Karpas-422 (cell line): Measurements from ENCODE around the gene GABBR2. TPM values are rescaled to one million over a fixed set of nuclear protein-coding genes. Genes with fewer than 3 reads are reported as not detected.
"Not testable (repeated sequence)": the region's sequence is repeated elsewhere in the genome, so short reads cannot be mapped to it uniquely, and the experiment has no call there.

Experiments
- DNase-seq: peaks from one replicate; pipeline ENCODE4 v3.0.0-alpha.2; 2015
- H2AFZ ChIP-seq: fragments of 200-600 bp; sonication (generic); 2 replicates; pipeline ENCODE4 v1.6.1; 2014; ENCODE audit warnings: antibody characterized with exemption, low read length, mixed read lengths
- H3K27ac ChIP-seq: fragments of 200-600 bp; sonication (generic); 2 replicates; pipeline ENCODE4 v1.5.1; 2014; ENCODE audit warnings: mild to moderate bottlenecking, low read length, moderate library complexity
- H3K27me3 ChIP-seq: fragments of 200-600 bp; sonication (generic); 2 replicates; pipeline ENCODE4 v1.6.1; 2014; ENCODE audit warnings: low read length, mixed read lengths
- H3K36me3 ChIP-seq: fragments of 200-600 bp; sonication (generic); 2 replicates; pipeline ENCODE4 v1.6.1; 2014; ENCODE audit warnings: low read length, mixed read lengths; ENCODE audit not compliant: insufficient read depth
- H3K4me1 ChIP-seq: fragments of 200-600 bp; sonication (generic); 2 replicates; pipeline ENCODE4 v1.6.1; 2014; ENCODE audit warnings: mild to moderate bottlenecking, low read length, mixed read lengths
- H3K4me2 ChIP-seq: fragments of 200-600 bp; sonication (generic); 2 replicates; pipeline ENCODE4 v1.6.1; 2014; ENCODE audit warnings: low read length, low read depth, mild to moderate bottlenecking; ENCODE audit not compliant: poor library complexity, severe bottlenecking
- H3K4me3 ChIP-seq: fragments of 200-600 bp; sonication (generic); 2 replicates; pipeline ENCODE4 v1.5.1; 2014; ENCODE audit warnings: mild to moderate bottlenecking, antibody characterized with exemption, low read length, mixed read lengths
- H3K79me2 ChIP-seq: fragments of 200-600 bp; sonication (generic); 2 replicates; pipeline ENCODE4 v1.6.1; 2014; ENCODE audit warnings: mild to moderate bottlenecking, low read length, mixed read lengths
- H3K9ac ChIP-seq: fragments of 200-600 bp; sonication (generic); 2 replicates; pipeline ENCODE4 v1.6.0; 2014; ENCODE audit warnings: low read length
- H3K9me2 ChIP-seq: fragments of 200-600 bp; sonication (generic), shearing (Covaris generic); replicated peaks from 2 replicates; pipeline ENCODE4 v1.6.0; 2014; ENCODE audit warnings: mild to moderate bottlenecking, low read length, moderate library complexity; ENCODE audit not compliant: insufficient read depth
- H3K9me3 ChIP-seq: fragments of 300-700, 200-600 bp; sonication (generic); 2 replicates; pipeline ENCODE4 v1.6.1; 2014; ENCODE audit warnings: low read length, mixed read lengths
- H4K20me1 ChIP-seq: fragments of 200-600 bp; sonication (generic); 2 replicates; pipeline ENCODE4 v1.6.1; 2014; ENCODE audit warnings: mild to moderate bottlenecking, antibody characterized with exemption, low read length, low read depth; ENCODE audit not compliant: insufficient read depth
- total RNA-seq: library from RNA; depleted of rRNA; stranded (reverse); fragments of >200 nt; shearing (Covaris generic); gene quantifications from 2 replicates; pipeline ENCODE4 v1.2.3, GENCODE V29; 2014; ENCODE audit warnings: low replicate concordance

The GABBR2 gene
- total RNA-seq, 1 experiment from 2014 or later = 0.30 TPM

DNA sequence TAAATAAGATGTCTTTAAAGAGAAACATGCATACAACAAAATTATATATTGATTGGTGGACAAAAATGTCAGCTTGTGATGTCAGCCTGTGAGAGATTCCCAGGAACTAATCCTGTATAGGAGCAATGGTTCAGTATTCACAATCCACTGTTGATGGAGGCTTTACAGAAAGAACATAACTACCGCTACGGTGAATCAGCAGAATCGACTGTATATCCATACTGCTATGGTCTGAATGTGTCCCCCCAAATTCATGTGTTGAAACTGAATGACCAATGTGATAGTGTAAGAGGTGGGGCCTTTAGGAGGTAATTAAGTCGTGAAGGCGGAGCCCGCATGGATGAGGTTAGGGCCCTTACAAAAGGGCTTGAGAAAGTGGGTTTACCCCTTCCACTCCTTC is 412.9 kb downstream of the GABBR2 start:
- Histone ChIP-seq H3K4me3 (no peak overlapping the region), H3K79me2 (no peaks in the 10 kb centered on the region), H3K36me3 (no peaks in the 10 kb centered on the region), H4K20me1 (no peaks in the 10 kb centered on the region), H2AFZ (no peak overlapping the region), H3K9me2 (no peaks in the 10 kb centered on the region), H3K9me3 (no peaks in the 10 kb centered on the region), H3K27me3 (no peaks in the 10 kb centered on the region), H3K4me1 (no peaks in the 10 kb centered on the region), H3K9ac (no peak overlapping the region), H3K27ac (no peak overlapping the region), H3K4me2 (no peak overlapping the region)
- no peak for DNase-seq

DNA sequence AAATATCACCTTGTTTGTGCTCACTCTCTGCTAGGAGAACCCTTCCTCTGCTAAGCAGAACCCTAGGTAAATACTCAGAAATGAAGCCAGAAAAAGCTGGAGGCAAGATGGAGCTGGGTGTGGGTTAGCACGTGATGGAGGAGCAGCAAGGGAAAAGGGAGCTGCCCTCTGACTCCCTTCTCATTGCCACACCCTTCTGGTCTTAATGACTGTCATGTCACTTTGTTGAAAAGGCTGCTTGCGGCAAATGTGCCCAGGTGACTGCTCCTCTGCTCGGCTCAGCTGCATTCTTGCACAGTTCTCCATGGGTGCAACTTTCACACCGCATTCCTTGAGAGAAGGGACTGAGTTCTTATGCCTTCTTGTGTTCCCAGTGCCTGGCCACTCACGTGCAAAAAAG is 416.9 kb downstream of the GABBR2 start:
- no peaks in the 10 kb centered on the region for H3K27me3 ChIP-seq
- no peaks in the 10 kb centered on the region for H3K36me3 ChIP-seq
- H3K9me2 ChIP-seq = no peaks in the 10 kb centered on the region
- no peak overlapping the region for H3K9ac ChIP-seq
- H3K4me3 ChIP-seq = no peak overlapping the region
- no peaks in the 10 kb centered on the region for H3K79me2 ChIP-seq
- DNase-seq = no peak
- H4K20me1 ChIP-seq = no peaks in the 10 kb centered on the region
- no peaks in the 10 kb centered on the region for H3K9me3 ChIP-seq
- H3K27ac ChIP-seq = no peak overlapping the region
- H2AFZ ChIP-seq = no peak overlapping the region
- H3K4me2 ChIP-seq = no peak overlapping the region
- H3K4me1 ChIP-seq = no peaks in the 10 kb centered on the region

DNA sequence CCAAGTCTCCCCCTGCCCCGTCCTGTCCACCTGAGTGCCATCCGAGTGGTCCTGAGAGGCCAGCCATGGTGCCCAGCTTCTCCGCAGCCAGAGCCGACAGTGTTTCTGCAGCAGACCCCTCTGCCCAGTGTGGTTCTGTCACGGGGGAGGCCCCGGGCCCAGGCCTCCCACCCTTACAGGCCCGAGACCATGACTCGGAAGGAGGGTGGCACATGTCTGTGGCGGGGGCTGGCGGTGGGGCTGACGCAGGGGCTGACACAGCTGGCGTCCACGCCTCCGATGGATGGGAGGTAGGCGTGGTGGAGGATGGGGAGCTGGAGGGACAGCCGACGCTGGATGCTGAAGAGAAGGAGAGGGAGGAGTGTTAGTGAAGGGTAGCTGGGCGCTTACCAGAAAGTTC is 418.3 kb downstream of the GABBR2 start:
- H3K9me2 ChIP-seq = no peaks in the 10 kb centered on the region
- no peak overlapping the region for H2AFZ ChIP-seq
- H4K20me1 ChIP-seq = no peaks in the 10 kb centered on the region
- no peaks in the 10 kb centered on the region for H3K9me3 ChIP-seq
- H3K4me2 ChIP-seq = no peak overlapping the region
- no peak for DNase-seq
- no peaks in the 10 kb centered on the region for H3K79me2 ChIP-seq
- H3K27ac ChIP-seq = no peak overlapping the region
- no peaks in the 10 kb centered on the region for H3K27me3 ChIP-seq
- H3K4me1 ChIP-seq = no peaks in the 10 kb centered on the region
- no peak overlapping the region for H3K9ac ChIP-seq
- H3K36me3 ChIP-seq = no peaks in the 10 kb centered on the region
- H3K4me3 ChIP-seq = no peak overlapping the region

DNA sequence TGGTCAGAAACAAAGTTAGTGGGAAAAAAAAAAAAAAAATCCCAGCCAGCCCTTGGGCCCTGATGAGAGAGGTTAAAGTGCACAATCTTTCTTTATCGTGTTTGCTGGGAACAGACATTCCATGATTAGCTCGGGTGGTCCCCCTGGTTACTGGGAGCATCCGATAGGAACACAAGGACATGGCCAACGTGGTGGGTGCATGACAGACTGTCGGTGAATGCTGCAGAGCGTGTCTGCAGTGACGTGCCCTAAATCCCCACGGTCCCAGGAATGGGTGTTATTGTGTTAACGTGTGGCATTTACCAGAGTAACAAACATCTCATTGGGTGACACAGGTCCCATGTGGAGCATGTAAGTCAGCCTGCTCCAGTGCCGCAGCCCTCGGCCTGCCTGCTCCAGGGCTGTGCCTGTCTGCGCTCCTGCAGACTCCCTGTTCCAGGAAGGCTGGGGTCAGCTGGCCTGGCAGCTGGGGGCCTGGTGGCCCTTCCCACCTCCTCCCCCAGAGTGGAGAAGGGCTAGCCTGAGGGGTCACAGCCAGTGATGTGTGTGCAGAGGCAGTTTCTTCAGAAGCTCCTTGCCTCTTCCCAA is 419.0 kb downstream of the GABBR2 start:
- Histone ChIP-seq H2AFZ (no peak overlapping the region), H3K4me3 (no peak overlapping the region), H3K9me3 (no peaks in the 10 kb centered on the region), H3K4me1 (no peaks in the 10 kb centered on the region), H3K9me2 (no peaks in the 10 kb centered on the region), H3K9ac (no peak overlapping the region), H3K36me3 (no peaks in the 10 kb centered on the region), H3K79me2 (no peaks in the 10 kb centered on the region), H4K20me1 (no peaks in the 10 kb centered on the region), H3K27me3 (no peaks in the 10 kb centered on the region), H3K27ac (no peak overlapping the region), H3K4me2 (no peak overlapping the region)
- no peak for DNase-seq

DNA sequence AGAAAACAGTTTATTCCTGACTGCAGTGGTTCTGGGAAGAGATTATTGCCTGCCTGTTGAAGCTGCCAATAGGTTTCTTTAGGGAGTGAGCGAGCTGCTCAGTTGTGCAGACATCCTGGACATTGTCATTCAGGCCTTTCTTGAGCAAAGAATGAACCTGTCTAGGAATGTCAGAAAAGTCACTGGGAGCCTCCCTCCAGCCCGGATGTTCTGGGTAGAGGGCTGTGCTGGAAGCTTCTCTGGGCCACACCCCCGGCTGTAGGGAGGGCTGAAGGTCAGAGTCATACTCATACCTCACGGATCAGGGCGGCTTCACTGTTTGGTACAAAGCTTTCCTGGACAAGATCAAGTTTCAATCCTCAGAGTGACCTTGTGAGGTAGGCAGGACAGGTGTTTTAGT is 419.9 kb downstream of the GABBR2 start:
- H3K4me2 ChIP-seq = no peak overlapping the region
- H3K79me2 ChIP-seq = no peaks in the 10 kb centered on the region
- H3K9me3 ChIP-seq = no peaks in the 10 kb centered on the region
- no peak overlapping the region for H3K4me3 ChIP-seq
- no peaks in the 10 kb centered on the region for H3K36me3 ChIP-seq
- H3K9ac ChIP-seq = no peak overlapping the region
- no peaks in the 10 kb centered on the region for H3K27me3 ChIP-seq
- no peak overlapping the region for H3K27ac ChIP-seq
- no peaks in the 10 kb centered on the region for H4K20me1 ChIP-seq
- no peaks in the 10 kb centered on the region for H3K9me2 ChIP-seq
- H3K4me1 ChIP-seq = no peaks in the 10 kb centered on the region
- no peak overlapping the region for H2AFZ ChIP-seq
- DNase-seq = no peak

DNA sequence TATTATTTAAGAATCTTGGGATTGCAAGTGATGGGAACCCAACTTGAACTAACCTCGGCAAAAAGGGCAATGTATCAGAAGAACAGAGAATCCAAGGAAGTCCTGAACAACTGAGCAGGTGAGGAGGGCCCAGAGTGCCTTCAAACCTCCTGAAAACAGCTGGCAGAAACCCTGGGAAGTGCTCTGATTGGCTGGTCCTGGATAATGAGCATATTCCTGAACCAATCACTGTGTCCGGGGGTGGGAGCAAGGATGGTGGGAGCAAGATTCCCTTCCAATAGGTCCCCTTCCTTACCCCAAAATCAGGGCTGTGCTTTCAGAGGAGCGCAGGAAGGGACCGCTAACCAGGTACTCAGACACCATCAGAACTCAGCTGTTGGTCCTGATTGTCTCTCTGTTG is 421.4 kb downstream of the GABBR2 start:
- Histone ChIP-seq H3K9me2 (no peaks in the 10 kb centered on the region), H2AFZ (no peak overlapping the region), H3K4me2 (no peak overlapping the region), H3K9ac (no peak overlapping the region), H3K4me3 (no peak overlapping the region), H4K20me1 (no peaks in the 10 kb centered on the region), H3K27ac (no peak overlapping the region), H3K4me1 (no peaks in the 10 kb centered on the region), H3K79me2 (no peaks in the 10 kb centered on the region), H3K27me3 (no peaks in the 10 kb centered on the region), H3K36me3 (no peaks in the 10 kb centered on the region), H3K9me3 (no peaks in the 10 kb centered on the region)
- DNase-seq = no peak

DNA sequence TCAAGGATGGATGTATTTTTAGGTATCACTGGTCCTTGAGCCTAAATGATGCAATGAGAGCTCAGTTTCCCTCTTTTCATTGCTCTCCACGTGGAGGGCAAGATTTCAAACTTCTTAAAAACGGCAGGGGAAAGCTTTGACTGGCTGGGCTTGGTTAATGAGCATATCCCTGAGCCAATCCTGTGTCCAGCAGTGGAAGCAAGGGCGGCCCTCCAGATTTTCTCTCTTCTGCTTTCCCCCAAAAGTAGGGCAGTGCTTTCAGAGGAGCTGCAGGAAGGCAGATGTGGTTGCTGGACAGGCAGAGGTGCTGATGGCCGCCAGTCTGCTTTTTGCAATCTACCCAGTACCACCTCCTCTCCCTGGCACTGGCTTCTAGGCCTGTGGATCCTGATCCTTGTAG is 423.3 kb downstream of the GABBR2 start:
- Histone ChIP-seq H2AFZ (no peak overlapping the region), H3K9me3 (no peaks in the 10 kb centered on the region), H3K27ac (no peak overlapping the region), H3K79me2 (no peaks in the 10 kb centered on the region), H3K4me3 (no peak overlapping the region), H3K4me1 (no peaks in the 10 kb centered on the region), H3K27me3 (no peaks in the 10 kb centered on the region), H4K20me1 (no peaks in the 10 kb centered on the region), H3K9ac (no peak overlapping the region), H3K9me2 (no peaks in the 10 kb centered on the region), H3K4me2 (no peak overlapping the region), H3K36me3 (no peaks in the 10 kb centered on the region)
- no peak for DNase-seq

DNA sequence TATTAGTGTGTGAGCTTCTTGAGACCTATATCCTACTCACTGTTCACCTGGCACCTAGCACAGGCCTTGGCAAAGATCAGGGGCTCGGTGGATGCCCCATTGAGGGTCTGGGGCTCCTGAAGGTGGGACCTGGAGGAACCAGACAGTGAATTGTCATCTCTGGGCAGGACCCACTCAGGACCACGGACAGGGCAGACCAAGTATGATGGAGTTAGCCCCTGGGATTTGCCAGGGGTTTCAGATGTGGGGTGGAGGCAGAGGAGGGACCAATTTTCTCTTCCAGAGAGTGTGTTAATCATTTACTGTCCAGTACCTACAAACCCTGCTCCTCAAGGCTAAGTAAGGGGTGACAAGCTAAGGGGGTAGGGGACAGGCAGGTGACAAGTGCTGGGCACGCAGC is 424.0 kb downstream of the GABBR2 start:
- H3K9ac ChIP-seq = no peak overlapping the region
- H3K9me2 ChIP-seq = no peaks in the 10 kb centered on the region
- no peaks in the 10 kb centered on the region for H3K9me3 ChIP-seq
- no peak overlapping the region for H2AFZ ChIP-seq
- H4K20me1 ChIP-seq = no peaks in the 10 kb centered on the region
- H3K79me2 ChIP-seq = no peaks in the 10 kb centered on the region
- H3K4me3 ChIP-seq = no peak overlapping the region
- no peak overlapping the region for H3K4me2 ChIP-seq
- DNase-seq = no peak
- no peaks in the 10 kb centered on the region for H3K36me3 ChIP-seq
- H3K27ac ChIP-seq = no peak overlapping the region
- no peaks in the 10 kb centered on the region for H3K4me1 ChIP-seq
- H3K27me3 ChIP-seq = no peaks in the 10 kb centered on the region

DNA sequence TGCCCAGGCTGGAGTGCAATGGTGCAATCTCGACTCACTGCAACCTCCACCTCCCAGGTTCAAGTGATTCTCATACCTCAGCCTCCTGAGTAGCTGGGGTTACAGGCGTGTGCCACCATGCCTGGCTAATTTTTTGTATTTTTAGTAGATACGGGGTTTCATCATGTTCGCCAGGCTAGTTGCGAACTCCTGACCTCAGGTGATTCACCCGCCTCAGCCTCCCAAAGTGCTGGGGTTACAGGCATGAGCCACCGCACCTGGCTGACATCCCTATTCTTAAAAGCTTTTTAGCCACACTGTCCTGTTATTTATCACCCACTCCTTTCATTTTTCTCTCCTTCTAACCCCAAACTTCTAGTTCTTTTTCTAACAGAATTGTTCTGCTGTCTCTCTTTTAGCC is 425.6 kb downstream of the GABBR2 start:
- not testable (repeated sequence) for DNase-seq, H3K27ac ChIP-seq, H3K4me1 ChIP-seq, H3K36me3 ChIP-seq, H3K4me2 ChIP-seq, H3K4me3 ChIP-seq, H3K9me3 ChIP-seq, H3K9ac ChIP-seq, H3K9me2 ChIP-seq, H2AFZ ChIP-seq, H3K27me3 ChIP-seq, H4K20me1 ChIP-seq, H3K79me2 ChIP-seq
